Erythroblast (primary cell): Measurements from ENCODE around the gene GGT7.
"Not testable (repeated sequence)": the region's sequence is repeated elsewhere in the genome, so short reads cannot be mapped to it uniquely, and the experiment has no call there.

Experiments used
- GATA1 ChIP-seq: IDR thresholded peaks from 2 replicates; pipeline ENCODE4 v1.6.1; 2011; ENCODE audit warnings: low read depth, mild to moderate bottlenecking, control low read depth, low read length, moderate library complexity
- POLR2A ChIP-seq: IDR thresholded peaks from 2 replicates; pipeline ENCODE4 v1.6.1; 2011; ENCODE audit warnings: mild to moderate bottlenecking, low read length

DNA sequence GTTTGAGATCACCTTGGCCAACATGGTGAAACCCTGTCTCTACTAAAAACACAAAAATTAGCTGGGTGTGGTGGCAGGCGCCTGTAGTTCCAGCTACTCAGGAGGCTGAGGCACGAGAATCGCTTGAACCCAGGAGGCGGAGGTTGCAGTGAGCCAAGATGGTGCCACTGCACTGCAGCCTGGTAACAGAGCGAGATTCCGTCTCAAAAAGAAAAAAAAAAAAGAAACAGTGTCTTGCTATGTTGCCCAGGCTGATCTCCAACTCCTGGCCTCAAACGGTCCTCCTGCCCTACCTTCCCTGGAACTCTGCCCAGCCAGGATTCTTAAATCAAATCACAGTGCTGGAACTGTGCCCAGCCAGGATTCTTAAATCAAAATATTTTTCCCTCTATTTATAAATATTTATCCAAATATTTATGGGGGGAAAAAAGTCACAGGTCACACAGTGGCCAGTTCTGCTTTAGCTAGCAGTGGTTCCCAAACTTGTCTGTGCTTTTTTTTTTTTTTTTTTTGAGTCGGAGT is 64.7 kb downstream of the GGT7 start:
- not testable (repeated sequence) for TF ChIP-seq POLR2A, GATA1
